B cell (primary cell): ENCODE results near the gene AGBL3. TPM values are rescaled to one million over a fixed set of nuclear protein-coding genes. Genes with fewer than 3 reads are reported as not detected.

Source experiments
- ATAC-seq: fragments of 200-7000 bp; cut with Tn5 transposase; one replicate; pipeline ENCODE4 v1.10.0; 2021; ENCODE audit warnings: low read depth, mild to moderate bottlenecking, moderate number of reproducible peaks, moderate library complexity
- CTCF ChIA-PET: fragments of 350-600 bp; sonication (Branson Sonifier 250); formaldehyde crosslinking; loops from one replicate; lab custom pipeline; 2021; ENCODE audit warnings: antibody characterized with exemption, inconsistent platforms; lab: Charles Lee
- POLR2A ChIA-PET: fragments of 350-600 bp; sonication (Branson Sonifier 250); formaldehyde crosslinking; loops from one replicate; lab custom pipeline; 2021; ENCODE audit warnings: antibody characterized with exemption; lab: Charles Lee
- DNase-seq: peaks from one replicate; pipeline ENCODE4 v3.0.0; 2013
- H2AFZ ChIP-seq: 2 replicates; pipeline ENCODE4 v1.6.1; 2012; ENCODE audit warnings: mild to moderate bottlenecking, low read depth, low read length; ENCODE audit not compliant: insufficient read depth, poor library complexity, severe bottlenecking
- H3K27ac ChIP-seq, 2 donors: 1 replicate in 1 of 2; 2 replicates in 1 of 2; pipeline ENCODE4 v1.5.1; 2012 to 2013; ENCODE audit warnings: low read length in 2 of 2, mild to moderate bottlenecking in 2 of 2, moderate library complexity in 1 of 2
- H3K27me3 ChIP-seq, 4 experiments: fragments of 200-600 bp in 1 of 4; sonication (generic) in 1 of 4; replicated peaks in 1 of 4; 1 replicate in 2 of 4; 2 replicates in 2 of 4; pipeline versions ENCODE4 v1.6.1 to v1.7.0; 2013 to 2016; ENCODE audit warnings: low read length in 3 of 4, mild to moderate bottlenecking in 2 of 4, mixed read lengths in 1 of 4, moderate library complexity in 1 of 4; ENCODE audit not compliant: insufficient read depth in 4 of 4, control insufficient read depth in 3 of 4; ENCODE audit errors: control extremely low read depth in 1 of 4
- H3K36me3 ChIP-seq, 2 experiments: replicated peaks in 1 of 2; 1 replicate in 1 of 2; 2 replicates in 1 of 2; pipeline versions ENCODE4 v1.6.1 to v1.7.1; 2013; ENCODE audit warnings: low read length in 1 of 2; ENCODE audit not compliant: insufficient read depth in 2 of 2, control insufficient read depth in 1 of 2; ENCODE audit errors: control extremely low read depth in 1 of 2, extremely low read depth in 1 of 2
- H3K4me1 ChIP-seq, 2 donors: fragments of 200-600 bp in 1 of 2; sonication (generic) in 1 of 2; 1 replicate in 1 of 2; 2 replicates in 1 of 2; pipeline versions ENCODE4 v1.5.1 to v1.6.1; 2013 to 2017; ENCODE audit warnings: low read length in 2 of 2; ENCODE audit not compliant: control insufficient read depth in 2 of 2, insufficient read depth in 2 of 2
- H3K4me2 ChIP-seq: replicated peaks from 2 replicates; pipeline ENCODE3; 2012; ENCODE audit warnings: mild to moderate bottlenecking, low read depth, low read length; ENCODE audit not compliant: poor library complexity, severe bottlenecking
- H3K4me3 ChIP-seq, 5 experiments: fragments of 200-600 bp in 1 of 5; sonication (generic) in 1 of 5; 1 replicate in 3 of 5; 2 replicates in 2 of 5; pipeline versions ENCODE4 v1.5.1 to v1.7.0; 2011 to 2016; ENCODE audit warnings: low read length in 4 of 5, mild to moderate bottlenecking in 4 of 5, low read depth in 2 of 5, control low read depth in 1 of 5, moderate library complexity in 1 of 5; ENCODE audit not compliant: insufficient read depth in 1 of 5; ENCODE audit errors: control extremely low read depth in 1 of 5, extremely low read depth in 1 of 5
- H3K79me2 ChIP-seq: fragments of 200-600 bp; sonication (generic); one replicate; pipeline ENCODE4 v1.6.0; 2016; ENCODE audit warnings: low read length; ENCODE audit not compliant: control insufficient read depth, insufficient read depth
- H3K9ac ChIP-seq: fragments of 200-600 bp; sonication (generic); 2 replicates; pipeline ENCODE4 v1.6.1; 2017; ENCODE audit warnings: mild to moderate bottlenecking, low read length, moderate library complexity
- H3K9me3 ChIP-seq, 3 donors: one replicate each; pipeline versions ENCODE4 v1.6.1 to v1.7.1; 2013; ENCODE audit warnings: low read length in 2 of 3; ENCODE audit not compliant: control insufficient read depth in 2 of 3, insufficient read depth in 1 of 3; ENCODE audit errors: control extremely low read depth in 1 of 3
- H4K20me1 ChIP-seq: 2 replicates; pipeline ENCODE4 v1.6.0; 2012; ENCODE audit warnings: mild to moderate bottlenecking, low read length; ENCODE audit not compliant: insufficient read depth, control insufficient read depth, poor library complexity, severe bottlenecking
- H3K27ac Mint-ChIP-seq: one replicate; pipeline ENCODE4 v1.8.0; 2021; ENCODE audit warnings: mixed read lengths
- H3K27me3 Mint-ChIP-seq: one replicate; pipeline ENCODE4 v1.8.0; 2021; ENCODE audit warnings: mixed read lengths
- H3K4me1 Mint-ChIP-seq: one replicate; pipeline ENCODE4 v1.8.0; 2021; ENCODE audit warnings: mixed read lengths
- H3K4me3 Mint-ChIP-seq: one replicate; pipeline ENCODE4 v1.8.0; 2021; ENCODE audit warnings: mixed read lengths
- H3K9me3 Mint-ChIP-seq: one replicate; pipeline ENCODE4 v1.8.0; 2022; ENCODE audit warnings: mixed read lengths; ENCODE audit not compliant: insufficient read depth
- EZH2 ChIP-seq: IDR thresholded peaks from 2 replicates; pipeline ENCODE4 v1.6.1; 2012; ENCODE audit warnings: borderline replicate concordance, low read depth, mild to moderate bottlenecking, moderate library complexity, low read length; ENCODE audit not compliant: insufficient read depth, poor library complexity, severe bottlenecking
- WGBS: methylation state at CpG from one replicate; pipeline ENCODE4 v1.1.5; 2013; ENCODE audit warnings: missing lambda C conversion rate; ENCODE audit not compliant: insufficient coverage; 5-methylcytosine and 5-hydroxymethylcytosine counted together
- intact Hi-C: fragments of 100-400 bp; cut with micrococcal nuclease; formaldehyde crosslinking; loops from one replicate; pipeline ENCODE4 v1.10.0; 2022
- polyA plus RNA-seq: library from polyadenylated mRNA; depleted of rRNA; stranded (reverse); fragments of >200 nt; gene quantifications from 2 replicates; pipeline ENCODE4 v1.2.3, GENCODE V29; 2012
- total RNA-seq, 2 donors: library from RNA; stranded (reverse); fragments of 120-200 nt in 1 of 2; gene quantifications; 1 replicate in 1 of 2; 2 replicates in 1 of 2; pipeline versions ENCODE4 v1.2.3 to v1.2.4, GENCODE V29; 2013 to 2022
- TF ChIP-seq, protein P1 (sequence below): fragments of 200-600 bp; IDR thresholded peaks from one replicate; pipeline ENCODE4 v1.8.0; 2022; ENCODE audit warnings: antibody characterized with exemption, mild to moderate bottlenecking

The AGBL3 gene
- total and polyA plus RNA-seq, 2 donors (not counting 1 experiment from before 2014, with no cell fraction given), result 0.51 to 10.9 TPM

DNA sequence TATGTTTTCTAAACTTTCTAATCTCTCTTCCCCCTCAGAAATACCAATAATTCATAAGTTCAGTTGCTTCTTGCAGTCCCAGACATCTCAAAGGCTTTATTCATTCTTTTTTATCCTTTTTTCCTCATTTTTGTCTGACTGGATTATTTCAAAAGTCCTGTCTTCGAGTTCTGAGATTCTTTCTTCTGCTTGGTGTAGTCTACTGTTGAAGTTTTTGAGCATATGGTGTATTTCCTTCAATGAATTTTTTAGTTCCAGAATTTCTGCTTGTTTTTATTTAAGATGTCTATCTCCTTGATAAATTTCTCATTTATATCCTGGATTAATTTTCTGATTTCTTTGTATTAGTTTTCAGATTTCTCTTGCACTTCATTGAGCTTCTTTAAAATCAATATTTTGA lies 170.0 kb downstream of the AGBL3 start:
- ChIA-PET POLR2A (no interaction called here), CTCF (interaction anchor here (1.1 kb wide), 1 partner anchor 13 kb away, joined by 4 read pairs; no protein-coding TSS in a partner anchor)
- Histone ChIP-seq H3K79me2 (peaks cover 92% of the 10 kb centered on the region), H3K4me3 (no peak overlapping the region), H4K20me1 (peaks cover 22% of the 10 kb centered on the region), H3K27ac (no peak overlapping the region), H3K27me3 (no peaks in the 10 kb centered on the region), H3K4me1 (peaks cover 34 to 35% of the 10 kb centered on the region in 2 donors), H2AFZ (no peak overlapping the region), H3K4me2 (no peak overlapping the region), H3K9ac (no peak overlapping the region), H3K9me3 (peaks cover 1 to 17% (median 9%) of the 10 kb centered on the region in 3 donors), H3K36me3 (peaks cover 0 to 10% of the 10 kb centered on the region in 2 experiments)
- no peak overlapping the region for H3K27ac Mint-ChIP-seq
- ATAC-seq, result no peak
- H3K4me3 Mint-ChIP-seq, result no peak overlapping the region
- TF ChIP-seq, protein P1, sequence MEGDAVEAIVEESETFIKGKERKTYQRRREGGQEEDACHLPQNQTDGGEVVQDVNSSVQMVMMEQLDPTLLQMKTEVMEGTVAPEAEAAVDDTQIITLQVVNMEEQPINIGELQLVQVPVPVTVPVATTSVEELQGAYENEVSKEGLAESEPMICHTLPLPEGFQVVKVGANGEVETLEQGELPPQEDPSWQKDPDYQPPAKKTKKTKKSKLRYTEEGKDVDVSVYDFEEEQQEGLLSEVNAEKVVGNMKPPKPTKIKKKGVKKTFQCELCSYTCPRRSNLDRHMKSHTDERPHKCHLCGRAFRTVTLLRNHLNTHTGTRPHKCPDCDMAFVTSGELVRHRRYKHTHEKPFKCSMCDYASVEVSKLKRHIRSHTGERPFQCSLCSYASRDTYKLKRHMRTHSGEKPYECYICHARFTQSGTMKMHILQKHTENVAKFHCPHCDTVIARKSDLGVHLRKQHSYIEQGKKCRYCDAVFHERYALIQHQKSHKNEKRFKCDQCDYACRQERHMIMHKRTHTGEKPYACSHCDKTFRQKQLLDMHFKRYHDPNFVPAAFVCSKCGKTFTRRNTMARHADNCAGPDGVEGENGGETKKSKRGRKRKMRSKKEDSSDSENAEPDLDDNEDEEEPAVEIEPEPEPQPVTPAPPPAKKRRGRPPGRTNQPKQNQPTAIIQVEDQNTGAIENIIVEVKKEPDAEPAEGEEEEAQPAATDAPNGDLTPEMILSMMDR, result no peak
- TF ChIP-seq EZH2, result no peak
- WGBS, result no CpG with 5 or more reads among the region's 1 CpG
- no peak for DNase-seq
- H3K4me1 Mint-ChIP-seq, result peaks cover 68% of the 10 kb centered on the region
- H3K9me3 Mint-ChIP-seq, result peaks cover 12% of the 10 kb centered on the region
- intact Hi-C loops, result no loop called here
- H3K27me3 Mint-ChIP-seq, result no peaks in the 10 kb centered on the region

- peaks cover 26 to 32% of the 10 kb centered on the region in 2 donors for H3K4me1 ChIP-seq
- peaks cover 14% of the 10 kb centered on the region for H3K9me3 Mint-ChIP-seq
- H3K27ac Mint-ChIP-seq, result peak overlapping the region; percentile 73
- H3K27ac ChIP-seq, result no peak overlapping the region
- no peak overlapping the region for H3K4me2 ChIP-seq
- H3K4me3 ChIP-seq, result no peak overlapping the region
- no CpG with 5 or more reads among the region's 1 CpG for WGBS
- ChIA-PET CTCF (interaction anchor here (1.4 to 4.9 kb wide), 5 partner anchors 9 to 172 kb away, joined by 5 to 47 read pairs (median 8); partner anchors contain the start of genes AGBL3, CYREN and TMEM140), POLR2A (interaction anchor here (0.7 kb wide), 1 partner anchor 48 kb away, joined by 3 read pairs; no protein-coding TSS in a partner anchor)
- peaks cover 87% of the 10 kb centered on the region for H3K79me2 ChIP-seq
- TF ChIP-seq, protein P1, result no peak
- no peak for TF ChIP-seq EZH2
- no peaks in the 10 kb centered on the region for H3K27me3 Mint-ChIP-seq
- no peak overlapping the region for H2AFZ ChIP-seq
- no peak for DNase-seq
- H3K4me1 Mint-ChIP-seq, result peaks cover 61% of the 10 kb centered on the region
- no peak overlapping the region for H3K4me3 Mint-ChIP-seq
- H4K20me1 ChIP-seq, result peaks cover 27% of the 10 kb centered on the region
- H3K36me3 ChIP-seq, result peaks cover 0 to 16% of the 10 kb centered on the region in 2 experiments
- peaks cover 1 to 17% (median 16%) of the 10 kb centered on the region in 3 donors for H3K9me3 ChIP-seq
- intact Hi-C loops, result no loop called here
- ATAC-seq, result no peak
- no peak overlapping the region for H3K9ac ChIP-seq
- H3K27me3 ChIP-seq, result no peaks in the 10 kb centered on the region
Observed at GRCh38 chr7:135158141-135158655, 171.9 kb downstream of the AGBL3 start.
